Caco-2 (cell line): ENCODE data around the gene COQ7. TPM values are rescaled to one million over a fixed set of nuclear protein-coding genes. Genes with fewer than 3 reads are reported as not detected.

Source experiments
- BruUV-seq: library from RNA; stranded (reverse); fragments of 400-500 nt; replicated peaks from 2 replicates; lab custom pipeline; 2021; lab: Mats Ljungman, UMichigan
- CTCF ChIA-PET: fragments of 300-600 bp; sonication (Branson Sonifier 250); formaldehyde crosslinking; loops from one replicate; lab custom pipeline; 2022; ENCODE audit warnings: antibody characterized with exemption; lab: Charles Lee
- POLR2A ChIA-PET: fragments of 300-600 bp; sonication (Branson Sonifier 250); formaldehyde crosslinking; loops from one replicate; lab custom pipeline; 2022; ENCODE audit warnings: antibody characterized with exemption; lab: Charles Lee
- DNase-seq, 2 experiments: peaks; one replicate each; pipeline versions ENCODE4 v3.0.0 to v3.0.0-alpha.2; 2020 to 2022
- H3K27me3 ChIP-seq: replicated peaks from 2 replicates; pipeline ENCODE4 v1.6.0; 2011; ENCODE audit warnings: low read length; ENCODE audit not compliant: control insufficient read depth, insufficient read depth
- H3K36me3 ChIP-seq: 2 replicates; pipeline ENCODE4 v1.5.1; 2011; ENCODE audit warnings: low read length; ENCODE audit not compliant: control insufficient read depth, insufficient read depth
- H3K4me1 ChIP-seq: fragments of 250-450 bp; sonication (Bioruptor Pico); 2 replicates; pipeline ENCODE4 v1.5.1; 2020; ENCODE audit warnings: mild to moderate bottlenecking
- H3K4me3 ChIP-seq: 2 replicates; pipeline ENCODE4 v1.5.1; 2011; ENCODE audit warnings: low read depth, mild to moderate bottlenecking, control low read depth, low read length
- H3K9me3 ChIP-seq: fragments of 250-450 bp; sonication (Bioruptor Pico); 2 replicates; pipeline ENCODE4 v1.5.1; 2020; ENCODE audit warnings: mild to moderate bottlenecking, moderate library complexity
- H3K27ac Mint-ChIP-seq: one replicate; pipeline ENCODE4 v1.8.0; 2022; ENCODE audit warnings: mixed read lengths; ENCODE audit not compliant: unreplicated experiment
- H3K27me3 Mint-ChIP-seq: one replicate; pipeline ENCODE4 v1.8.0; 2022; ENCODE audit warnings: mixed read lengths; ENCODE audit not compliant: insufficient read depth, unreplicated experiment
- H3K36me3 Mint-ChIP-seq: one replicate; pipeline ENCODE4 v1.8.0; 2022; ENCODE audit warnings: mild to moderate bottlenecking, mixed read lengths; ENCODE audit not compliant: insufficient read depth, unreplicated experiment
- H3K4me1 Mint-ChIP-seq: one replicate; pipeline ENCODE4 v1.8.0; 2022; ENCODE audit warnings: low read depth, mixed read lengths; ENCODE audit not compliant: unreplicated experiment
- H3K4me3 Mint-ChIP-seq: one replicate; pipeline ENCODE4 v1.8.0; 2022; ENCODE audit warnings: mild to moderate bottlenecking, moderate library complexity, mixed read lengths; ENCODE audit not compliant: unreplicated experiment
- H3K9me3 Mint-ChIP-seq: one replicate; pipeline ENCODE4 v1.8.0; 2022; ENCODE audit warnings: mixed read lengths; ENCODE audit not compliant: unreplicated experiment
- CTCF ChIP-seq, 2 experiments: fragments of 200-600 bp in 1 of 2; IDR thresholded peaks; 1 replicate in 1 of 2; 2 replicates in 1 of 2; pipeline versions ENCODE4 v1.5.1 to v1.8.0; 2011 to 2022; ENCODE audit warnings: antibody characterized with exemption in 1 of 2, control low read depth in 1 of 2, inconsistent platforms in 1 of 2, low read depth in 1 of 2, low read length in 1 of 2, mild to moderate bottlenecking in 1 of 2, moderate library complexity in 1 of 2; ENCODE audit not compliant: insufficient read depth in 1 of 2, severe bottlenecking in 1 of 2, unreplicated experiment in 1 of 2
- intact Hi-C: fragments of 100-400 bp; cut with micrococcal nuclease; formaldehyde crosslinking; loops from one replicate; pipeline ENCODE4 v1.10.0; 2022; ENCODE audit not compliant: unreplicated experiment
- total RNA-seq: library from RNA; stranded (reverse); gene quantifications from 2 replicates; pipeline ENCODE4 v1.2.3, GENCODE V29; 2022

COQ7 gene
- total RNA-seq, 1 experiment from 2014 or later, result 17.3 TPM

GRCh38 chr16:19098173-19098572, 30.8 kb downstream of the COQ7 start:
- Mint-ChIP-seq H3K9me3 (no peaks in the 10 kb centered on the region), H3K27me3 (no peaks in the 10 kb centered on the region), H3K36me3 (no peaks in the 10 kb centered on the region), H3K4me3 (no peak overlapping the region), H3K27ac (no peak overlapping the region), H3K4me1 (peaks cover 8% of the 10 kb centered on the region)
- ChIA-PET CTCF (no interaction called here), POLR2A (no interaction called here)
- H3K4me1 ChIP-seq, result peaks cover 18% of the 10 kb centered on the region
- H3K9me3 ChIP-seq, result no peaks in the 10 kb centered on the region
- BruUV-seq, result no TSS peak
- H3K27me3 ChIP-seq, result no peaks in the 10 kb centered on the region
- no peak for TF ChIP-seq CTCF (IDR thresholded peaks at IDR 0.05; ENCODE audit: insufficient read depth in 1 of 2, low read depth in 1 of 2, low read length in 1 of 2, severe bottlenecking in 1 of 2, unreplicated experiment in 1 of 2)
- intact Hi-C loops, result no loop called here
- no peak overlapping the region for H3K4me3 ChIP-seq
- H3K36me3 ChIP-seq, result no peaks in the 10 kb centered on the region
- DNase-seq, result no peak

- DNase-seq, result no peak
- Mint-ChIP-seq H3K27ac (no peak overlapping the region), H3K36me3 (no peaks in the 10 kb centered on the region), H3K27me3 (no peaks in the 10 kb centered on the region), H3K9me3 (no peaks in the 10 kb centered on the region), H3K4me3 (no peak overlapping the region), H3K4me1 (peaks cover 3% of the 10 kb centered on the region)
- Histone ChIP-seq H3K9me3 (no peaks in the 10 kb centered on the region), H3K27me3 (no peaks in the 10 kb centered on the region), H3K4me3 (no peak overlapping the region), H3K4me1 (peaks cover 3% of the 10 kb centered on the region; the same call in 1 of the 2 replicates), H3K36me3 (no peaks in the 10 kb centered on the region; the same call in 1 of the 2 replicates)
- ChIA-PET CTCF (no interaction called here), POLR2A (no interaction called here)
- TF ChIP-seq CTCF (IDR thresholded peaks at IDR 0.05; ENCODE audit: insufficient read depth in 1 of 2, low read depth in 1 of 2, low read length in 1 of 2, severe bottlenecking in 1 of 2, unreplicated experiment in 1 of 2), result no peak
- BruUV-seq, result no TSS peak
- intact Hi-C loops, result no loop called here
Observed at GRCh38 chr16:19102187-19102872, 34.9 kb downstream of the COQ7 start.

- H3K27me3 ChIP-seq, result no peaks in the 10 kb centered on the region
- no peaks in the 10 kb centered on the region for H3K36me3 Mint-ChIP-seq
- no peak overlapping the region for H3K4me3 ChIP-seq
- no peak for DNase-seq
- no peak for TF ChIP-seq CTCF (IDR thresholded peaks at IDR 0.05; ENCODE audit: insufficient read depth in 1 of 2, low read depth in 1 of 2, low read length in 1 of 2, severe bottlenecking in 1 of 2, unreplicated experiment in 1 of 2)
- no TSS peak for BruUV-seq
- ChIA-PET POLR2A (no interaction called here), CTCF (no interaction called here)
- H3K4me1 ChIP-seq, result peaks cover 17% of the 10 kb centered on the region
- H3K36me3 ChIP-seq, result no peaks in the 10 kb centered on the region; the same call in 1 of the 2 replicates
- no peaks in the 10 kb centered on the region for H3K9me3 ChIP-seq
- peaks cover 15% of the 10 kb centered on the region for H3K4me1 Mint-ChIP-seq
- intact Hi-C loops, result no loop called here
- H3K9me3 Mint-ChIP-seq, result no peaks in the 10 kb centered on the region
- H3K4me3 Mint-ChIP-seq, result no peak overlapping the region
- H3K27ac Mint-ChIP-seq, result no peak overlapping the region
- no peaks in the 10 kb centered on the region for H3K27me3 Mint-ChIP-seq
Observed at GRCh38 chr16:19104607-19105006, 37.2 kb downstream of the COQ7 start.
